HG02938 (cell line): ENCODE measurements around the gene SMYD2.

ENCODE experiments used
- ATAC-seq: cut with Tn5 transposase; IDR thresholded peaks from one replicate; pipeline ENCODE4 v1.9.1; 2021; ENCODE audit warnings: mild to moderate bottlenecking, moderate library complexity; ENCODE audit not compliant: unreplicated experiment

Gene SMYD2

GRCh38 chr1:214354440-214355148 is 73.6 kb downstream of the SMYD2 start:
- ATAC-seq, result no peak

- ATAC-seq, result no peak
These were observed 79.2 kb downstream of the SMYD2 start for GRCh38 chr1:214360116-214360515.

- no peak for ATAC-seq
These were observed 79.7 kb downstream of the SMYD2 start for GRCh38 chr1:214360525-214361164.

GRCh38 chr1:214361636-214362035 is 80.7 kb downstream of the SMYD2 start:
- no peak for ATAC-seq

GRCh38 chr1:214362188-214362882 is 81.4 kb downstream of the SMYD2 start:
- no peak for ATAC-seq

- no peak for ATAC-seq
These were observed 82.4 kb downstream of the SMYD2 start for GRCh38 chr1:214363386-214363785.

- no peak for ATAC-seq
These were observed 83.4 kb downstream of the SMYD2 start for GRCh38 chr1:214364386-214364785.

- ATAC-seq, result no peak
These were observed 83.9 kb downstream of the SMYD2 start for GRCh38 chr1:214364786-214365295.

GRCh38 chr1:214367841-214368240 is 86.9 kb downstream of the SMYD2 start:
- ATAC-seq, result peak; percentile 75

GRCh38 chr1:214369364-214369763 is 88.4 kb downstream of the SMYD2 start:
- no peak for ATAC-seq

- no peak for ATAC-seq
These were observed 89.7 kb downstream of the SMYD2 start for GRCh38 chr1:214370615-214371014.

- no peak for ATAC-seq
These were observed 91.1 kb downstream of the SMYD2 start for GRCh38 chr1:214372092-214372491.

- ATAC-seq, result no peak
These were observed 96.5 kb downstream of the SMYD2 start for GRCh38 chr1:214377485-214377884.

GRCh38 chr1:214377886-214378285 is 96.9 kb downstream of the SMYD2 start:
- ATAC-seq, result no peak

GRCh38 chr1:214378492-214378891 is 97.5 kb downstream of the SMYD2 start:
- ATAC-seq, result no peak

- no peak for ATAC-seq
These were observed 98.4 kb downstream of the SMYD2 start for GRCh38 chr1:214379236-214379970.

- no peak for ATAC-seq
These were observed 99.4 kb downstream of the SMYD2 start for GRCh38 chr1:214380396-214380795.

GRCh38 chr1:214380986-214381695 is 100.2 kb downstream of the SMYD2 start:
- no peak for ATAC-seq

GRCh38 chr1:214383381-214384372 is 102.7 kb downstream of the SMYD2 start:
- ATAC-seq, result no peak
